ENCODE results near the gene NOS1AP.

The NOS1AP gene

DNA sequence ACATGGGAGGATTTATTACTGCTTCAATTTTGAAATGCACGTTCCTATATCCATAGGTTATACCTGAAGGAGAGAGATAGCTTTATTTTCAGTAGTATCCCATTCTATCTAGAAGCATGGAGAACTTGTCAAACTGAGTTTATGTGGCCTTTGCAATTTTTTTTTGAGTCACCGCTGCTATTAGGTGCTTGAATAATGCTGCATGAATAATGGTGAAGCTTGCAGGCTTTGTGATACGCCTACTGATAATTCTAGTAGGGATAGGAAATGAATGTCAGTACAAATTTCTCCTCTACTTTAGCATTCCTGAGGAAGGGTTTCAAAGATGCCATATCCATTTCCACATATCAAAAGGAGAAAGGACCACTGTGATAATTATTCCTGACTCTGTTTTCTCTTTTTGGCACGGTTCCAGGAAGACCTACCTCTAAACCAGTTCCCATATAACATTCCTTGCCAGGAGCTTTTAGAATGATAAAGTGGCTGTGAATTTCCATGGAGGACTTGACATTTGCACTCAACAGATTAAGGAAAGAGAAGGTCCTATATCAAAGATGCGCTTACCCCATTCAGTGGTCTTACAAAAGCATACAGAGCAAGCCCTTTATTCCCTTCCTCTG is 223.7 kb downstream of the NOS1AP start:
- Histone ChIP-seq H3K79me2 (ENCODE audit: control insufficient read depth, insufficient read depth, low read length, unreplicated experiment) (no peaks in the 10 kb centered on the region), H2AFZ (ENCODE audit: low read length, unreplicated experiment) (no peak overlapping the region), H3K27me3 (ENCODE audit: insufficient read depth, low read length) (no peaks in the 10 kb centered on the region), H3K4me3 (ENCODE audit: low read depth, low read length) (no peak overlapping the region), H3K36me3 (ENCODE audit: insufficient read depth, low read length) (no peaks in the 10 kb centered on the region), H3K4me1 (ENCODE audit: control insufficient read depth, insufficient read depth, low read length, unreplicated experiment) (peaks cover 13% of the 10 kb centered on the region), H3K27ac (ENCODE audit: low read depth, low read length) (0 out of 2 replicates have a peak overlapping the region, but pooled peaks have one; percentile 25)

- Histone ChIP-seq H2AFZ (ENCODE audit: low read length, unreplicated experiment) (no peak overlapping the region), H3K4me1 (ENCODE audit: control insufficient read depth, insufficient read depth, low read length, unreplicated experiment) (peaks cover 13% of the 10 kb centered on the region), H3K27ac (ENCODE audit: low read depth, low read length) (no peak overlapping the region), H3K4me3 (ENCODE audit: low read depth, low read length) (no peak overlapping the region), H3K79me2 (ENCODE audit: control insufficient read depth, insufficient read depth, low read length, unreplicated experiment) (no peaks in the 10 kb centered on the region), H3K36me3 (ENCODE audit: insufficient read depth, low read length) (no peaks in the 10 kb centered on the region), H3K27me3 (ENCODE audit: insufficient read depth, low read length) (no peaks in the 10 kb centered on the region)
Measured at GRCh38 chr1:162294015-162294414, 224.5 kb downstream of the NOS1AP start.

- Histone ChIP-seq H2AFZ (ENCODE audit: low read length, unreplicated experiment) (no peak overlapping the region), H3K4me1 (ENCODE audit: control insufficient read depth, insufficient read depth, low read length, unreplicated experiment) (peaks cover 20% of the 10 kb centered on the region), H3K4me3 (ENCODE audit: low read depth, low read length) (no peak overlapping the region), H3K36me3 (ENCODE audit: insufficient read depth, low read length) (no peaks in the 10 kb centered on the region), H3K27me3 (ENCODE audit: insufficient read depth, low read length) (no peaks in the 10 kb centered on the region), H3K27ac (ENCODE audit: low read depth, low read length) (no peak overlapping the region), H3K79me2 (ENCODE audit: control insufficient read depth, insufficient read depth, low read length, unreplicated experiment) (no peaks in the 10 kb centered on the region)
Measured at GRCh38 chr1:162297208-162297607, 227.7 kb downstream of the NOS1AP start.

GRCh38 chr1:162298266-162298665 is 228.8 kb downstream of the NOS1AP start:
- peaks cover 20% of the 10 kb centered on the region for H3K4me1 ChIP-seq (ENCODE audit: control insufficient read depth, insufficient read depth, low read length, unreplicated experiment)
- H3K27ac ChIP-seq (ENCODE audit: low read depth, low read length) = no peak overlapping the region
- H2AFZ ChIP-seq (ENCODE audit: low read length, unreplicated experiment) = no peak overlapping the region
- no peaks in the 10 kb centered on the region for H3K27me3 ChIP-seq (ENCODE audit: insufficient read depth, low read length)
- H3K79me2 ChIP-seq (ENCODE audit: control insufficient read depth, insufficient read depth, low read length, unreplicated experiment) = no peaks in the 10 kb centered on the region
- H3K36me3 ChIP-seq (ENCODE audit: insufficient read depth, low read length) = no peaks in the 10 kb centered on the region
- no peak overlapping the region for H3K4me3 ChIP-seq (ENCODE audit: low read depth, low read length)

DNA sequence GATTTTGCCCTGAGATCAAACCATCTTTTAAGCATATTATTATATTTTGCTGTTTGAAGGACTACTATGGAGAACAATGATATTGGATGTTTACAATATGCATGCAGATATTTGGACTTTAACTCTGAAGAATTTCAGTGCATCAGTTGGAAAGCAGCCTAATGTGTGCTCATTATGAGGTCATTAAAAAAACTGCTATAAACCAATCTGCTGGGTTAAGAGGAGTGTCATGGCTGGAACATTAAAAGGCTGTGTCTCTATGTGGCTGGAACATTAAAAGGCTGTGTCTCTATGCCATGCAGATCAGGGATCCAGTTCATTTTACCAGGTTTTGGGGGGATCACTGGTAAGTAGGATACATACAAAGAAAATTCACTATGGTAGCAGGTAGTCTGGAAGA is 229.5 kb downstream of the NOS1AP start:
- peaks cover 26% of the 10 kb centered on the region for H3K4me1 ChIP-seq (ENCODE audit: control insufficient read depth, insufficient read depth, low read length, unreplicated experiment)
- no peak overlapping the region for H3K4me3 ChIP-seq (ENCODE audit: low read depth, low read length)
- H3K27me3 ChIP-seq (ENCODE audit: insufficient read depth, low read length) = no peaks in the 10 kb centered on the region
- no peak overlapping the region for H2AFZ ChIP-seq (ENCODE audit: low read length, unreplicated experiment)
- no peaks in the 10 kb centered on the region for H3K79me2 ChIP-seq (ENCODE audit: control insufficient read depth, insufficient read depth, low read length, unreplicated experiment)
- no peak overlapping the region for H3K27ac ChIP-seq (ENCODE audit: low read depth, low read length)
- no peaks in the 10 kb centered on the region for H3K36me3 ChIP-seq (ENCODE audit: insufficient read depth, low read length)

- Histone ChIP-seq H3K79me2 (ENCODE audit: control insufficient read depth, insufficient read depth, low read length, unreplicated experiment) (no peaks in the 10 kb centered on the region), H3K27ac (ENCODE audit: low read depth, low read length) (no peak overlapping the region), H3K4me3 (ENCODE audit: low read depth, low read length) (no peak overlapping the region), H3K27me3 (ENCODE audit: insufficient read depth, low read length) (no peaks in the 10 kb centered on the region), H3K4me1 (ENCODE audit: control insufficient read depth, insufficient read depth, low read length, unreplicated experiment) (peaks cover 30% of the 10 kb centered on the region), H2AFZ (ENCODE audit: low read length, unreplicated experiment) (no peak overlapping the region), H3K36me3 (ENCODE audit: insufficient read depth, low read length) (no peaks in the 10 kb centered on the region)
Measured at GRCh38 chr1:162300057-162300917, 230.8 kb downstream of the NOS1AP start.

DNA sequence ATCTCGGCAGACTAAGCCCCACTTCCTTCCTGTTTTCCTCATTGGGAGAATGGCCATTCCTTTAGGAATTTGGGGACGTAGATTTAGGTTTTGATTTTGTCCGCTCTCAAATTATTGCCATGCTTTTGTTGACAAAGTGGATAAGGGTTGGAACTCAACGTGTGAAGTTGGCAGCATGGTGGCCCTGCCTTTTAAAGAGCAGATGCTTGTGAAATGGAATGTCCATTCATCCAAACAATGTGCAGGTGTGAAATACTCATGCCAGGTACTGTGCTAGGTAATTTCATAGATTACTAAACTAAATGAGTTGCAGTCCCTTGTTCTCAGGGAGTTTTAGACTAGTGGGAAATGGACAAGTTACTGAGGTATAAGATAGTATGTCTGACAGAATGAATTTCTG is 232.2 kb downstream of the NOS1AP start:
- H3K79me2 ChIP-seq (ENCODE audit: control insufficient read depth, insufficient read depth, low read length, unreplicated experiment) = no peaks in the 10 kb centered on the region
- H3K36me3 ChIP-seq (ENCODE audit: insufficient read depth, low read length) = no peaks in the 10 kb centered on the region
- no peak overlapping the region for H3K4me3 ChIP-seq (ENCODE audit: low read depth, low read length)
- no peak overlapping the region for H3K27ac ChIP-seq (ENCODE audit: low read depth, low read length)
- H3K27me3 ChIP-seq (ENCODE audit: insufficient read depth, low read length) = no peaks in the 10 kb centered on the region
- peaks cover 39% of the 10 kb centered on the region for H3K4me1 ChIP-seq (ENCODE audit: control insufficient read depth, insufficient read depth, low read length, unreplicated experiment)
- no peak overlapping the region for H2AFZ ChIP-seq (ENCODE audit: low read length, unreplicated experiment)

- H3K27me3 ChIP-seq (ENCODE audit: insufficient read depth, low read length) = no peaks in the 10 kb centered on the region
- H3K4me1 ChIP-seq (ENCODE audit: control insufficient read depth, insufficient read depth, low read length, unreplicated experiment) = peaks cover 39% of the 10 kb centered on the region
- H3K4me3 ChIP-seq (ENCODE audit: low read depth, low read length) = peak overlapping the region; percentile 35; the same call in 1 of the 2 replicates
- no peaks in the 10 kb centered on the region for H3K79me2 ChIP-seq (ENCODE audit: control insufficient read depth, insufficient read depth, low read length, unreplicated experiment)
- peak overlapping the region; percentile 70 for H3K27ac ChIP-seq (ENCODE audit: low read depth, low read length)
- peak overlapping the region; percentile 34 for H2AFZ ChIP-seq (ENCODE audit: low read length, unreplicated experiment)
- H3K36me3 ChIP-seq (ENCODE audit: insufficient read depth, low read length) = no peaks in the 10 kb centered on the region
Measured at GRCh38 chr1:162302306-162303003, 233.0 kb downstream of the NOS1AP start.

DNA sequence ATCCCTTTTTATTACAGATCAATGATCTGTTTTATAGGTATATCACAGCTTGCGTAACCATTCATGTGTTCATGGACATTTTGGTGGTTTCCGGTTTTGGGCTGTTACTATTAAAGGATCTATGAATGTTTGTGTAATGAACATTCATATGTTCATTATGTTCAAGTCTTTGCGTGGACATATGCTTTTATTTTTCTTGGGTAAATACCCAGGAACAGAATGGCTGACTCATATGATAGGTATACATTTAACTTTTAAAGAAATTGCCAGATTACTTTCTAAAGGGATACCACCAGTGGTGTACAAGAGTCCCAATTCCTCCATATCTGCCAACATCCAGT is 233.5 kb downstream of the NOS1AP start:
- H3K4me3 ChIP-seq (ENCODE audit: low read depth, low read length) = peak overlapping the region; percentile 35; the same call in 1 of the 2 replicates
- no peaks in the 10 kb centered on the region for H3K36me3 ChIP-seq (ENCODE audit: insufficient read depth, low read length)
- H2AFZ ChIP-seq (ENCODE audit: low read length, unreplicated experiment) = peak overlapping the region; percentile 34
- peaks cover 39% of the 10 kb centered on the region for H3K4me1 ChIP-seq (ENCODE audit: control insufficient read depth, insufficient read depth, low read length, unreplicated experiment)
- no peaks in the 10 kb centered on the region for H3K27me3 ChIP-seq (ENCODE audit: insufficient read depth, low read length)
- H3K79me2 ChIP-seq (ENCODE audit: control insufficient read depth, insufficient read depth, low read length, unreplicated experiment) = no peaks in the 10 kb centered on the region
- peak overlapping the region; percentile 70 for H3K27ac ChIP-seq (ENCODE audit: low read depth, low read length)

DNA sequence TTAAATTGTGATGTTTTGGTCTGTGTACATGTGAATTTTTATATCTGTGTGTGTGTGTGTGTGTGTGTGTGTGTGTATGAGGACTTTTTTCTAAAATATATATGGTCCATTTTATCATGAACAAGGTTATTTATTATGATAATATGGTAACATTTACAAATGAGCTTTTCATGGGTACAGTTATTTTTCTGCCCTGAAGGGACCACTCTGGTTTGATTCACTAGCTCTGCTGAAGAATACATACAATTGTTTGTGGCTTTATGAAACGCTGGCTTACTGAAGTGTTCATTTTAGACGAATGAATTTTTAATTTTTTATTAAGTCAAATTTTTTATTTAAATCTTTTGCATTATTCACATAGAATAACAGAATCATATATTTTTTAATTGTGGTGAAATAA is 235.2 kb downstream of the NOS1AP start:
- no peak overlapping the region for H2AFZ ChIP-seq (ENCODE audit: low read length, unreplicated experiment)
- H3K36me3 ChIP-seq (ENCODE audit: insufficient read depth, low read length) = no peaks in the 10 kb centered on the region
- H3K79me2 ChIP-seq (ENCODE audit: control insufficient read depth, insufficient read depth, low read length, unreplicated experiment) = no peaks in the 10 kb centered on the region
- no peaks in the 10 kb centered on the region for H3K27me3 ChIP-seq (ENCODE audit: insufficient read depth, low read length)
- H3K4me3 ChIP-seq (ENCODE audit: low read depth, low read length) = no peak overlapping the region
- H3K27ac ChIP-seq (ENCODE audit: low read depth, low read length) = no peak overlapping the region
- H3K4me1 ChIP-seq (ENCODE audit: control insufficient read depth, insufficient read depth, low read length, unreplicated experiment) = peaks cover 42% of the 10 kb centered on the region

Data from ACC112 (cell line).